SK-N-SH (cell line): ENCODE results near the gene CDC42. TPM values are rescaled to one million over a fixed set of nuclear protein-coding genes. Genes with fewer than 3 reads are reported as not detected.

Source experiments
- CTCF ChIA-PET: fragments of 300-600, 350-600 bp; formaldehyde crosslinking; extraction: SDS; loops from one replicate; lab custom pipeline; 2021; lab: Yijun Ruan, JAX
- POLR2A ChIA-PET: fragments of 350-600 bp; sonication (Branson Sonifier 250); formaldehyde crosslinking; extraction: SDS; loops from one replicate; lab custom pipeline; 2020; ENCODE audit warnings: antibody characterized with exemption, inconsistent platforms; lab: Yijun Ruan, JAX
- DNase-seq: peaks from one replicate; pipeline ENCODE4 v3.0.0; 2012
- H2AFZ ChIP-seq: fragments of 200-600 bp; sonication (generic); 2 replicates; pipeline ENCODE4 v1.8.1; 2016; ENCODE audit warnings: antibody characterized with exemption, mild to moderate bottlenecking, low read depth
- H3F3A ChIP-seq: fragments of 200-600 bp; sonication (generic); replicated peaks from 2 replicates; pipeline ENCODE3; 2016; ENCODE audit warnings: antibody characterized with exemption, mild to moderate bottlenecking; ENCODE audit not compliant: insufficient read depth
- H3K27ac ChIP-seq, 2 experiments: fragments of 200-500 bp in 1 of 2; fragments of 200-600 bp in 1 of 2; sonication (Bioruptor generic) in 1 of 2; sonication (generic), shearing (Covaris generic) in 1 of 2; 2 replicates each; pipeline versions ENCODE4 v1.5.1 to v1.6.1; 2014 to 2016; ENCODE audit warnings: low read depth in 2 of 2, inconsistent platforms in 1 of 2, low read length in 1 of 2, mild to moderate bottlenecking in 1 of 2, mixed read lengths in 1 of 2
- H3K27me3 ChIP-seq: fragments of 200-600 bp; sonication (generic), shearing (Covaris generic); 2 replicates; pipeline ENCODE4 v1.6.1; 2016; ENCODE audit warnings: mixed run types; ENCODE audit not compliant: insufficient read depth
- H3K36me3 ChIP-seq, 2 experiments: fragments of 200-500 bp in 1 of 2; fragments of 200-600 bp in 1 of 2; sonication (Bioruptor generic) in 1 of 2; sonication (generic) in 1 of 2; replicated peaks in 1 of 2; 2 replicates each; pipeline versions ENCODE3 to v1.5.1; 2014 to 2016; ENCODE audit warnings: low read length in 1 of 2, mild to moderate bottlenecking in 1 of 2; ENCODE audit not compliant: insufficient read depth in 2 of 2, control insufficient read depth in 1 of 2
- H3K4me1 ChIP-seq, 2 experiments: fragments of 200-500 bp in 1 of 2; fragments of 200-600 bp in 1 of 2; sonication (Bioruptor generic) in 1 of 2; sonication (generic), shearing (Covaris generic) in 1 of 2; 2 replicates each; pipeline versions ENCODE4 v1.5.1 to v1.6.1; 2014 to 2016; ENCODE audit warnings: low read depth in 1 of 2, low read length in 1 of 2, mixed run types in 1 of 2; ENCODE audit not compliant: insufficient read depth in 2 of 2, control insufficient read depth in 1 of 2
- H3K4me2 ChIP-seq: fragments of 200-600 bp; sonication (generic), shearing (Covaris generic); 2 replicates; pipeline ENCODE4 v1.6.1; 2017; ENCODE audit warnings: mixed run types
- H3K4me3 ChIP-seq, 2 experiments: fragments of 200-500 bp in 1 of 2; fragments of 200-600 bp in 1 of 2; sonication (Bioruptor generic) in 1 of 2; sonication (generic), shearing (Covaris generic) in 1 of 2; 2 replicates each; pipeline versions ENCODE4 v1.5.1 to v1.8.1; 2014 to 2016; ENCODE audit warnings: low read depth in 2 of 2, inconsistent platforms in 1 of 2, low read length in 1 of 2, mild to moderate bottlenecking in 1 of 2, mixed read lengths in 1 of 2, moderate library complexity in 1 of 2
- H3K79me2 ChIP-seq: fragments of 200-600 bp; sonication (generic); 2 replicates; pipeline ENCODE4 v1.8.1; 2017; ENCODE audit warnings: mild to moderate bottlenecking; ENCODE audit not compliant: insufficient read depth
- H3K9ac ChIP-seq: fragments of 200-600 bp; sonication (generic); 2 replicates; pipeline ENCODE4 v1.6.1; 2017; ENCODE audit warnings: mixed run types
- H3K9me2 ChIP-seq: fragments of 200-600 bp; sonication (generic); 2 replicates; pipeline ENCODE4 v1.6.1; 2017; ENCODE audit warnings: mixed run types
- H3K9me3 ChIP-seq: fragments of 200-600 bp; sonication (generic); 2 replicates; pipeline ENCODE4 v1.6.1; 2017; ENCODE audit warnings: mixed run types, mild to moderate bottlenecking, moderate library complexity
- H4K20me1 ChIP-seq: fragments of 200-600 bp; sonication (generic); 2 replicates; pipeline ENCODE4 v1.6.1; 2017; ENCODE audit warnings: mild to moderate bottlenecking, mixed run types; ENCODE audit not compliant: insufficient read depth
- CHD2 ChIP-seq: fragments of 150-350 bp; IDR thresholded peaks from 2 replicates; pipeline ENCODE4 v1.6.1; 2018; ENCODE audit warnings: low read length; ENCODE audit not compliant: partially characterized antibody
- ELF1 ChIP-seq: IDR thresholded peaks from 2 replicates; pipeline ENCODE4 v1.4.0; 2012
- FOXJ3 ChIP-seq: sonication (generic); formaldehyde crosslinking; IDR thresholded peaks from 2 replicates; pipeline ENCODE4 v1.5.1; 2020; ENCODE audit warnings: mild to moderate bottlenecking, missing genetic modification reagents
- IRF3 ChIP-seq: fragments of 150-350 bp; IDR thresholded peaks from 2 replicates; pipeline ENCODE4 v1.6.1; 2016; ENCODE audit warnings: mild to moderate bottlenecking, low read depth, low read length
- MXI1 ChIP-seq: IDR thresholded peaks from 2 replicates; pipeline ENCODE4 v1.6.1; 2012; ENCODE audit warnings: mild to moderate bottlenecking, low read depth, low read length, improper control_type of control experiment
- NFIC ChIP-seq: IDR thresholded peaks from 2 replicates; pipeline ENCODE4 v1.4.0; 2012; ENCODE audit warnings: borderline replicate concordance
- NRF1 ChIP-seq: IDR thresholded peaks from 2 replicates; pipeline ENCODE4 v1.6.1; 2012; ENCODE audit warnings: low read depth, mild to moderate bottlenecking, low read length
- PBX3 ChIP-seq: IDR thresholded peaks from 2 replicates; pipeline ENCODE4; 2012
- POLR2AphosphoS5 ChIP-seq: IDR thresholded peaks from 2 replicates; pipeline ENCODE4 v1.6.1; 2012; ENCODE audit warnings: low read depth, low read length
- RCOR1 ChIP-seq: fragments of 150-350 bp; IDR thresholded peaks from 2 replicates; pipeline ENCODE4 v1.6.1; 2017; ENCODE audit warnings: antibody characterized with exemption, low read length
- TAF1 ChIP-seq: IDR thresholded peaks from 2 replicates; pipeline ENCODE4 v1.6.1; 2012; ENCODE audit warnings: low read depth, mild to moderate bottlenecking, low read length, moderate library complexity, borderline replicate concordance
- USF1 ChIP-seq: IDR thresholded peaks from 2 replicates; pipeline ENCODE4 v1.4.0; 2012; ENCODE audit warnings: low read depth, borderline replicate concordance
- WGBS: methylation state at CpG from one replicate; pipeline ENCODE4 v1.1.6; 2017; ENCODE audit warnings: low lambda C conversion rate; 5-methylcytosine and 5-hydroxymethylcytosine counted together
- polyA plus RNA-seq, 3 experiments: library from polyadenylated mRNA; depleted of rRNA; stranded (reverse); fragments of >200 nt; gene quantifications; 2 replicates each; pipeline ENCODE4 v1.2.3, GENCODE V29; 2012
- TF ChIP-seq, protein P1 (sequence below): IDR thresholded peaks from 2 replicates; pipeline ENCODE4 v1.4.0; 2012; ENCODE audit warnings: low read depth, borderline replicate concordance
- TF ChIP-seq, protein P2 (sequence below): IDR thresholded peaks from 2 replicates; pipeline ENCODE4 v1.6.1; 2012; ENCODE audit warnings: mild to moderate bottlenecking, low read depth, low read length, moderate library complexity

CDC42 gene
- polyA plus RNA-seq, 1 of the 3 experiments (the other 2 are of a cell fraction) = 113 TPM

DNA sequence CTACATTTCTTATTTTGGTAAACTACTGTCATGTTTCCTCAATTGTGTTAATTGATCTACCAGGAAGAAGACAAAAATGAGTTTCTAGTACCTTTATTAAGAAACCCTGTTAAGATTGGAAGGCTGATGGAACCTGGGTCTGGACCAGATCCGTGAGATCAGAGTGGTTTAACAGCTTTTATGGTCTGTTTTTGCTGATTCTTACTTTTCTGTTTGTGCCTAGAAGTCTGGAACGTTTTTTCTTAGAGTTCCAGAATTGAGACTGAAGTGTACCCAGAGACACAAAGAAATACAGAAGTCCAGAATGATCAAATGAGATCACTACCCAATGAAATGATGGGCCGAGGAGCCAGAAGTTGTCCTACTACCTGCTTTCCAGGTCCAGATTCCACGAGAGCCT is 22.5 kb upstream of the CDC42 start:
- H3K27me3 ChIP-seq = no peaks in the 10 kb centered on the region
- peaks cover 6 to 8% of the 10 kb centered on the region in 2 experiments for H3K36me3 ChIP-seq
- CTCF ChIA-PET = interaction anchor here (1.4 to 2.1 kb wide), 2 partner anchors 75 to 386 kb away, joined by 4 read pairs; no protein-coding TSS in a partner anchor

GRCh38 chr1:22030473-22030872 is 22.0 kb upstream of the CDC42 start:
- H3K27ac ChIP-seq = peak overlapping the region in 1 of 2 experiments; percentile 47; a peak in 1 of 4 replicates
- POLR2A ChIA-PET = no interaction called here
- H3K4me1 ChIP-seq = peaks cover 0 to 10% of the 10 kb centered on the region in 2 experiments; a peak in 1 of 4 replicates
- H3K9me3 ChIP-seq = no peaks in the 10 kb centered on the region
- H3K27me3 ChIP-seq = no peaks in the 10 kb centered on the region
- H4K20me1 ChIP-seq = no peaks in the 10 kb centered on the region
- DNase-seq = no peak
- H2AFZ ChIP-seq = no peak overlapping the region
- H3K9ac ChIP-seq = no peak overlapping the region
- WGBS = 93% methylated on average over 3 of the region's 3 CpGs
- CTCF ChIA-PET = interaction anchor here (1.4 to 2.1 kb wide), 2 partner anchors 75 to 386 kb away, joined by 4 read pairs; no protein-coding TSS in a partner anchor
- no peak overlapping the region for H3K4me3 ChIP-seq
- H3K9me2 ChIP-seq = no peaks in the 10 kb centered on the region
- no peak overlapping the region for H3K4me2 ChIP-seq
- H3K36me3 ChIP-seq = peaks cover 6 to 8% of the 10 kb centered on the region in 2 experiments
- H3F3A ChIP-seq = peaks cover 5% of the 10 kb centered on the region
- H3K79me2 ChIP-seq = peaks cover 17% of the 10 kb centered on the region
- TF ChIP-seq PBX3 (no peak), RCOR1 (no peak), MXI1 (no peak), USF1 (no peak), ELF1 (no peak), FOXJ3 (CRISPR knock-in tag) (no peak), TAF1 (no peak), POLR2AphosphoS5 (no peak), NFIC (no peak), NRF1 (no peak), CHD2 (no peak), IRF3 (no peak)
- TF ChIP-seq, protein P1, sequence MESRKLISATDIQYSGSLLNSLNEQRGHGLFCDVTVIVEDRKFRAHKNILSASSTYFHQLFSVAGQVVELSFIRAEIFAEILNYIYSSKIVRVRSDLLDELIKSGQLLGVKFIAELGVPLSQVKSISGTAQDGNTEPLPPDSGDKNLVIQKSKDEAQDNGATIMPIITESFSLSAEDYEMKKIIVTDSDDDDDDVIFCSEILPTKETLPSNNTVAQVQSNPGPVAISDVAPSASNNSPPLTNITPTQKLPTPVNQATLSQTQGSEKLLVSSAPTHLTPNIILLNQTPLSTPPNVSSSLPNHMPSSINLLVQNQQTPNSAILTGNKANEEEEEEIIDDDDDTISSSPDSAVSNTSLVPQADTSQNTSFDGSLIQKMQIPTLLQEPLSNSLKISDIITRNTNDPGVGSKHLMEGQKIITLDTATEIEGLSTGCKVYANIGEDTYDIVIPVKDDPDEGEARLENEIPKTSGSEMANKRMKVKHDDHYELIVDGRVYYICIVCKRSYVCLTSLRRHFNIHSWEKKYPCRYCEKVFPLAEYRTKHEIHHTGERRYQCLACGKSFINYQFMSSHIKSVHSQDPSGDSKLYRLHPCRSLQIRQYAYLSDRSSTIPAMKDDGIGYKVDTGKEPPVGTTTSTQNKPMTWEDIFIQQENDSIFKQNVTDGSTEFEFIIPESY = no peak
- TF ChIP-seq, protein P2, sequence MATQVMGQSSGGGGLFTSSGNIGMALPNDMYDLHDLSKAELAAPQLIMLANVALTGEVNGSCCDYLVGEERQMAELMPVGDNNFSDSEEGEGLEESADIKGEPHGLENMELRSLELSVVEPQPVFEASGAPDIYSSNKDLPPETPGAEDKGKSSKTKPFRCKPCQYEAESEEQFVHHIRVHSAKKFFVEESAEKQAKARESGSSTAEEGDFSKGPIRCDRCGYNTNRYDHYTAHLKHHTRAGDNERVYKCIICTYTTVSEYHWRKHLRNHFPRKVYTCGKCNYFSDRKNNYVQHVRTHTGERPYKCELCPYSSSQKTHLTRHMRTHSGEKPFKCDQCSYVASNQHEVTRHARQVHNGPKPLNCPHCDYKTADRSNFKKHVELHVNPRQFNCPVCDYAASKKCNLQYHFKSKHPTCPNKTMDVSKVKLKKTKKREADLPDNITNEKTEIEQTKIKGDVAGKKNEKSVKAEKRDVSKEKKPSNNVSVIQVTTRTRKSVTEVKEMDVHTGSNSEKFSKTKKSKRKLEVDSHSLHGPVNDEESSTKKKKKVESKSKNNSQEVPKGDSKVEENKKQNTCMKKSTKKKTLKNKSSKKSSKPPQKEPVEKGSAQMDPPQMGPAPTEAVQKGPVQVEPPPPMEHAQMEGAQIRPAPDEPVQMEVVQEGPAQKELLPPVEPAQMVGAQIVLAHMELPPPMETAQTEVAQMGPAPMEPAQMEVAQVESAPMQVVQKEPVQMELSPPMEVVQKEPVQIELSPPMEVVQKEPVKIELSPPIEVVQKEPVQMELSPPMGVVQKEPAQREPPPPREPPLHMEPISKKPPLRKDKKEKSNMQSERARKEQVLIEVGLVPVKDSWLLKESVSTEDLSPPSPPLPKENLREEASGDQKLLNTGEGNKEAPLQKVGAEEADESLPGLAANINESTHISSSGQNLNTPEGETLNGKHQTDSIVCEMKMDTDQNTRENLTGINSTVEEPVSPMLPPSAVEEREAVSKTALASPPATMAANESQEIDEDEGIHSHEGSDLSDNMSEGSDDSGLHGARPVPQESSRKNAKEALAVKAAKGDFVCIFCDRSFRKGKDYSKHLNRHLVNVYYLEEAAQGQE = no peak

More for the DNA sequence above, 22.5 kb upstream of the CDC42 start:
- H3K9me2 ChIP-seq = no peaks in the 10 kb centered on the region
- H3K9me3 ChIP-seq = no peaks in the 10 kb centered on the region
- H3K4me3 ChIP-seq = no peak overlapping the region
- TF ChIP-seq PBX3 (no peak), POLR2AphosphoS5 (no peak), ELF1 (no peak), NFIC (no peak)
- peaks cover 17% of the 10 kb centered on the region for H3K79me2 ChIP-seq
- H4K20me1 ChIP-seq = no peaks in the 10 kb centered on the region
- no peak overlapping the region; a peak in 1 of 4 replicates for H3K27ac ChIP-seq
- no peak for DNase-seq
- POLR2A ChIA-PET = no interaction called here
- H2AFZ ChIP-seq = no peak overlapping the region
- WGBS = 88% methylated on average over 4 of the region's 4 CpGs
- H3K9ac ChIP-seq = no peak overlapping the region
- H3K4me2 ChIP-seq = no peak overlapping the region
- H3K4me1 ChIP-seq = peaks cover 0 to 10% of the 10 kb centered on the region in 2 experiments; a peak in 1 of 4 replicates
- peaks cover 6% of the 10 kb centered on the region for H3F3A ChIP-seq
